ENCODE results near the gene OXGR1.
"Not testable (repeated sequence)": the region's sequence is repeated elsewhere in the genome, so short reads cannot be mapped to it uniquely, and the experiment has no call there.

OXGR1 gene

GRCh38 chr13:97004886-97005285 is 10.6 kb upstream of the OXGR1 start:
- no peak for DNase-seq

DNA sequence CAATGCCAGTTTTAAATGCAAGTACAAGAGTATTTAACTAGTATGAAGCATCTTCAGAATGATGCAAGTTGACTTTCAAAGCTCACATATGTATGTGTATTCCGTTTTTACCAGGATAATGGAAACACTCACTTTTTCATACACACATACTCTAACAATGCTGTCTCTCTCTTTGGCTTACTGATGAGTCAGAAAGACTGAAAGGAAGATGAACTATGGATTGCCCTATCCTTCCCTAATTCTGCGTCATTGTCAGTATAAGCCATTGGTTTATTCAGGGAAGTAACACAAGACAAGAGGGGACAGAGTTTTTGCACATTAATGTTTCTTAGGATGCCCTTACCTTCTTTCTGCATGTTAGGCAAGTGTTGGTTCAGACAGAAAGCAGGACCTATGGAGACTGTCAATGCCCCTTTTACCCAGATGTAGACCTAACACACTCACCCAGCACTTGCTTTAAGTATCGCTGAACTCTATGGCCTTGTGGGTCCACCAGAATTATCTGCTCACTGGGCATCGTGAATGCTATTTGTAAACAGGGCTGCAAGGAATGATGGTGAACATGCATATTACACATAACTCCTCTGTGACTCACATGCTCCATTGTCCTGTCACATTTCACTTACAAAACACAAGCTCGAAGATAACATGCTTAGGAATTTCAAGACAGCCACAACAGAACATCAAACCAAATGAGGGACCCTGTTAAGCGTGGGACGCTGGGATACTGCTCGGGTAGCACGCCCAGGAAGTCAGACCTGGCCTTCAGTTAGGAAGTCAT is 10.0 kb upstream of the OXGR1 start:
- DNase-seq = no peak

- DNase-seq = no peak
Observed at GRCh38 chr13:97003071-97003470, 8.8 kb upstream of the OXGR1 start.

- DNase-seq = no peak
Observed at GRCh38 chr13:97002581-97002980, 8.3 kb upstream of the OXGR1 start.

DNA sequence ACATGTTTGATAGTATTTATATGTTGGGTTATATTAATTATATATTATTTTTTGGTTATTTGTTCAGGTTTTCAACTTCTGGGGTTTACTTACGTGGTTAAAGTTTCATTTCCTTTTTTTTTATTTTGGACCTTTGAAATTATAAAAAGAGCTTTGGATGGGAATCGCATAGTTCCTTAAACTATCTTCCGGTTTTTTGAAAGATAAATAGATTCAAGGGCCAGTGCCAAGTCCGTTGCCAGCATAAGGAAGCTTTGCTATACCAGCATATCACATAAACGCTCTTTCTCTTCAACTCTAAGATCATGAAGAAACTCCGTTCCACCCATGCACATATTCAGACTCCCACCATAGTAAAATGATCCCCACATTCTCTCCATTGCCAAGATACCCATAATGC is 7.4 kb upstream of the OXGR1 start:
- no peak for DNase-seq

DNA sequence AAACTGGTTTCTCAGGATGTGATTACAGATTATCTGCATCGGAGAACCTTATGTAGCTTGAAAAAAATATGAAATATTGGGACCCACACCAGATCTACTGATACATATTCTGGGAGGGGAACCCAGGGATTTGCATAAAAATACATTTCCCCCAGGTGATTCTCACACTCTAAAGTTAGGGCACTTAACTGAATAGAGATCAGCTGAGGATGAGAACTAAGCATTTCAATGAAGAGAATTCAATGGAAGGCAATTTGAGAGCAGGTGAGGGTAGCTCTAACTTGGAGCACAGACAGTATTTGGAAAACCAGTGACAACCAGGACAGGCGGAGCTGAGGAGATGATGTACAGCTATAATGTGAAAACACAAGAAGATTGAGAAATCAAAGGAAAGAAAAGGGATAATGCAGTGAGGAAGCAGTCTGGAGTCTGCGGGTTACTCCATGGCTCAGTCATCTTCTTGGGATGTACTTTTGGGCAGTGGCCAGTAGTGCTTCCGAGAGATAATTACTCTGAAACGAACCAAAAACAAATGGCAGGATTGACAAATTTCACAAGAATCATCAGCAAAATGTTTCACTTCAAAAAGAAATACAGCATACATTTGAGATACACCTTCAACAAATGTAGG is 6.1 kb upstream of the OXGR1 start:
- no peak for DNase-seq

- DNase-seq = no peak
Observed at GRCh38 chr13:96999091-96999490, 4.8 kb upstream of the OXGR1 start.

GRCh38 chr13:96998051-96998450 is 3.8 kb upstream of the OXGR1 start:
- no peak for DNase-seq

GRCh38 chr13:96996886-96997285 is 2.6 kb upstream of the OXGR1 start:
- DNase-seq = no peak

DNA sequence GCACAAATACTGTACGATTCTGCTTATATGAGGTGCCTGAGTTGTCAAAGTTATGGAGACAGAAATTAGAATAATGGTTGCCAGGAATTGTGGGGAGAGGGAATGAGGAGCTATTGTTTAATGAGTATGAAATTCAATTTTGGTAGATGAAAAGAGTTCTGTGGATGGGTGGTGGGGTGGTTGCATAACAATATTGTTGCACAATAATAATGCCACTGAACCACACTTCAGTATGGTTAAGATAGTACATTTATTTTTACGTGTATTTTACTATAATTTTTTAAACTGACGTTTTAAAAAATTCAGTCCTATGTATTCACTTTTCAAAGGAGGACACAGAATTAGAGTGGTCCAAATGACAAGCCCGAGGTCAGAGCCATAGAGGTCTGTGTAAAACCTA is 1.8 kb upstream of the OXGR1 start:
- DNase-seq = no peak

DNA sequence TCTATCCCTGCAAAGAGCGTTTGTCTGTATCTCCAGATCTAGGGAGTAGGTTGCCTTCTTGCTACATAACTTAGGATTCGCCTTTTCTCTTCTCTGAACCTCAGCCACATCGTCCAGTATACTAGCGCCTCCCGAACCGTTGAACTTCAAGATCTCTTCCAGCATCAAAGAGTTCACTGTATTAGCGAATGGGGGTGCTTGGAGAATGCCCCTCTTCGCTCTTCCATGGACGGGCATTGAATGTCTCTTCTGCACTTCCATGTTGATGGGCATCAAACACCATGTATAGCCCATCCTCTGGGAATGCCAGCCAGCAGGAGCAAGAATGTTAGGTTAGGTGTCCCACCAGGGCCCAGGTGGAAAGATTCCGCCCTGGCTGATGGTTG is 575 bp upstream of the OXGR1 start:
- no peak for DNase-seq

GRCh38 chr13:96993634-96994016 is 651 bp downstream of the OXGR1 start:
- DNase-seq = no peak

GRCh38 chr13:96992633-96993032 is 1.6 kb downstream of the OXGR1 start:
- DNase-seq = no peak

DNA sequence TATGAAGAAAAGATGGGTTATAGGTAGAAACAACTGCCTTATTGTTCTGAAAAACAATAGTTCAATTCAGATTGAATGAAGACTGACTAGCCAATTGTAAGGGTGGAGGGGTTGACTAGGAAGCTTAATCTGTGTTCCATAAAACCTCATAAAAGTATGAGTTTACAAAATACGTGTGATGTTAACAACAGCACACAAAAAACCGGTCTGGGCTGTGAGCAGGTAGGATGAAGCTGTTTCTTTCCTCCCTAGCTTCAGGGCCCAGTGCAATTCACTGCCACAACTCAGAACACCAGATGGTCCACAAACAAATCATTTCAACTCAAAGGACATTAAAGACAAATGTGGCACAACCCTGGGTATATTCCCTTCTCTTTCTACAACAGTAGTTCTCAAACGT is 3.2 kb downstream of the OXGR1 start:
- no peak for DNase-seq

DNA sequence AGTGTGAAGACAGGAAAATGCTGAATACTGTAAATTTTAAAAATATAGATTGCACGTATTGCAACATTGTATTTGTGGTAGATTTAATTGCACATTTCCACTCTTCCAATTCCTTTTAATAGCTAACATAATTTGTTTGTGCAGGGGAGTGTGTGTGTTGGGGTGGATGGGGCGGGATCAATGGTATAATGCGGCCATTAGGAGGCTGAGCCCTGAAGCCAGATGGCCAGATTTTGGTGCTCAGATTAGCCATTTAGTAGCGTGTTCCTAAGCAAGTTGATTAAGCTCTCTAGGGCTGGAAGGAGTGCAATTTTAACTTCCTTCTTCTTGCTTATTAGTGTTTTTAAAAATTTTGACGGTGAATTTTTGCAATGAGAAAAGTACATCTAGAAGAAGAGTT is 5.8 kb downstream of the OXGR1 start:
- no peak for DNase-seq

DNA sequence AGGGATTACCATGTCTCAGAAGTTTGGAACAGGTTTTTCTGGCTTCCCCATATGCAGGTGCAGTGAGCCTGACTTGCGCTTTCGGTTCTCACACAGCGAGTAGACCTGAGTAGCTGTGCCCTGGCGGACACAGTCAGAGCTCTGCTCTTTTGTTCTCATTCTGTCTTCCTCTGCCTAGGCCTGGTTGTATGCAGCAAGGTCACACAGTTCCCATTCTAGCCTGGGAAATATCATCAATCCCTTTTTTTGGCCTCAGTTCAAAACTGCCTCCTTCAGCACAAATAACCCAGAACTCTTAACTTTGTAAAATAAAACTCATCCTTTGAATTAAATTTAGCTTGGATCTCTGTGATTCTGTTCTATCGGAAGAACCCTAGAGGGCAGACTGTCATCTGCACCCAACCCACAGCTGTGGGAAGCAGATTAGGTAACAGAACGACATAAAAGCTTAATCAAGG is 10.2 kb downstream of the OXGR1 start:
- no peak for DNase-seq

- no peak for DNase-seq
Observed at GRCh38 chr13:96982672-96983071, 11.6 kb downstream of the OXGR1 start.

DNA sequence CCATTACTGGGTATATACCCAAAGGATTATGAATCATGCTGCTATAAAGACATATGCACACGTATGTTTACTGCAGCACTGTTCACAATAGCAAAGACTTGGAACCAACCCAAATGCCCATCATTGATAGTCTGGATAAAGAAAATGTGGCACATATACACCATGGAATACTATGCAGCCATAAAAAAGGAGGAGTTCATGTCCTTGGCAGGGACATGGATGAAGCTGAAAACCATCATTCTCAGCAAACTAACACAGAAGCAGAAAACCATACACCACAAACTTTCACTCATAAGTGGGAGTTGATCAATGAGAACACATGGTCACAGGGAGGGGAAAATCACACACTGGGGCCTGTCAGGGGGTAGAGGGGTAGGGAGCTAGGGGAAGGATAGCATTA is 14.4 kb downstream of the OXGR1 start:
- DNase-seq = not testable (repeated sequence)

DNA sequence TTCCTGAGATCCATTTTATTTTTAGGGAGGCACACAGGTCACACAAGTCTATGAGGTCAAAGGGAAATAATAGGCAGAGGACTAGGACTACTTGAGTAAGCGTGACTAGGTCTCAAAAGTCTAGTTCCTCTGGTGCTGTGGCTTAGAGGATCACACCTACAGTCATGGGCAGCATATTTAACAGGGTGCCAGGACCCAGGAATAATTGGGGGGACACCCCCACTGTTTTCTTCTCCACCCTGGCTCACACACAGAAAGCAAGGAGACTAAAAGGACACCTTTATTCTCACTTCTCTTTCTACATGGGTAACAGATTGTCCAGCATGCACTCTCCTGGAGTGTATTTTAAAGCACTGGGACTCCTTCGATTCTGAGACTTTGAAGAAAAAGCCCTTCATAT is 26.2 kb downstream of the OXGR1 start:
- DNase-seq = no peak

- DNase-seq = no peak
Observed at GRCh38 chr13:96967248-96967745, 27.0 kb downstream of the OXGR1 start.

DNA sequence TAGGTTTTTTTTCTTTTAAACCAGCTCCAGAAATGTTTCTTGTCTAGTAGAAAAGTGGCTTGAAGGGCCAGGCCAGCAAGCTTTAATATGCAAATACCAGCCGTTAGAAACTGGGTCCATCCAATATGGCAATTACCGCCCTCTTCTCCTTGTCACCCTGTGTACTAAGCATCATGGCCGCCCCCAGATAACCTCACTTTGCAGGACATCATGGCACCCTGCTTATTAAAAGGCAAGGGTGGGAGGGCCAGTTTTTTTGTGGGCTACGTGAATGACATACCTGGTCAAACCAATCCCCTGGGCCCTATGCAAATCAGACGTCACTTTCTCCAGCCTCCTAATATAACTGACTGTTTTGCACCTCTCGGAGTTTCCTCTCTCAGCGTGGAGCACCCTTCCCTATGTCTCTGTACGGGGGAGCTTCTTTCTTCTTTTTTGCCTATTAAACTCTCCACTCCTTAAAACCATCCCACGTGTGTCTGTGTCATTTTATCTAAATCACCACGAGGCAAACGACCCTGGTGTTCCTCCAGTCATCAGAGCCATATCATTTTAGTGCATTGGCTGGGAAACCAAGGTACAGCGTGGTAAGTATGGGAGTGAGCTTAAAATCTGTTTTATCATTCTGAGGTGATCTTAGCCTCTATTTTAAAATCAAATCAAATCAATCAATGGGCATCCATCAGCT is 27.7 kb downstream of the OXGR1 start:
- DNase-seq = no peak

DNA sequence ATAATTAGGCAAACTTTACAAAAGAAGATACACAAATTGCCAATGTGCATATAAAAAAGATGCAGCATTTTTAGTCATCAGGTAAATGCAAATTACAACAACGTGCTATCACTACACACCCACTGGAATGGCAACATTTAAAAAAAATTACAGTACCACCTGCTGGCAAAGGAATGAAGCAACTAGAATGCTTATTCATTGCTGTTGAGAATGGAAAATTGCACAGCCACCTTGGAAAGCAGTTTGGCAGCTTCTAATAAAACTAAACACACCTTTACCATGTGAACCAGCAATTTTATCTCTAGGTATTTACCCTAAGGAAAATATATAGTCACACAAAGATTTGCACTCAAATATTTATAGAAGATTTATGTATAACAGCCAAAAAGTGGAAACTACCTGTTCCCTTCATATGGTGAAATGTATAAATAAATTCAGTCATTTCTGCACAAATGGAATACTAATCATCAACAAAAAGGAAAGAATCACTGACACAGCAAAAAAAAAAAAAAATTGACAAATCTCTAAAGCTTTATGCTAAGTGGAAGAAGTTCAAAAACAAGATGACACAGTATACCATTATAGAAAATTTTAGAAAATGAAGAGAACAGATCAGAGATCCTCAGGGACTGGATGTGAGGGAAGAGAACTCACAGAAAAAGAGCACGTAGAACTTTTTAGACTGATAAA is 30.3 kb downstream of the OXGR1 start:
- DNase-seq = no peak

DNA sequence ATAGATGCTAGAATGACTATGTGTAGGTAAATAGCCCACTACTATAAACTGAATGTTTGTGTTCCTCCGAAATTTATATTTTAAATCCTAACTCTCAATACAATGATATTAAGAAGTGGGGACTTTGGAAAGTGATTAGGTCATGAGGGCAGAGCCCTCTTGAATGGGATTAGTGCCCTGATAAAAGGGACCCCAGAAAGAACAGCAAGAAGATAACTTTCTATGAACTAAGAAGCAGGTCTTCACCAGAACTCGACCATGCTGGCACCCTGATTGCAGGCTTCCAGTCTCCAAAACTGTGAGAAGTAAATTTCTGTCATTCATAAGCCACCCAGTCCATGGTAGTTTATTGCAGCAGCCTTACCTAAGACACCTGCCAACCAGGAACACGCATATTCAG is 33.9 kb downstream of the OXGR1 start:
- no peak for DNase-seq

Data from stimulated activated CD4-positive, alpha-beta T cell treated with anti-CD3 and anti-CD28 coated beads, Interleukin-4, amount 100 ng/mL, for 24 hours (primary cell).